Epithelial cell of esophagus (primary cell): ENCODE data around the gene ZSCAN12.
A peak's percentile ranks its signal among the peaks of the same experiment; 100 is the strongest.

Experiments used
- DNase-seq: peaks from one replicate; pipeline ENCODE4 v3.0.0; 2010; ENCODE audit warnings: low read depth
- H3K4me3 ChIP-seq: 2 replicates; pipeline ENCODE4 v1.5.1; 2011; ENCODE audit warnings: mild to moderate bottlenecking, low read length, control low read depth
- CTCF ChIP-seq: IDR thresholded peaks from 2 replicates; pipeline ENCODE4 v1.5.1; 2011; ENCODE audit warnings: low read depth, mild to moderate bottlenecking, low read length, control low read depth, inconsistent platforms; ENCODE audit not compliant: insufficient read depth; ENCODE audit errors: missing control alignments

The ZSCAN12 gene

GRCh38 chr6:28335040-28335563 is 64.4 kb downstream of the ZSCAN12 start:
- no peak for TF ChIP-seq CTCF
- no peak for DNase-seq
- H3K4me3 ChIP-seq = peak overlapping the region; percentile 73

GRCh38 chr6:28334286-28335039 is 65.1 kb downstream of the ZSCAN12 start:
- H3K4me3 ChIP-seq = no peak overlapping the region
- no peak for DNase-seq
- no peak for TF ChIP-seq CTCF

GRCh38 chr6:28333599-28334018 is 65.9 kb downstream of the ZSCAN12 start:
- DNase-seq = no peak
- H3K4me3 ChIP-seq = no peak overlapping the region
- TF ChIP-seq CTCF = no peak

- no peak overlapping the region for H3K4me3 ChIP-seq
- no peak for DNase-seq
- TF ChIP-seq CTCF = no peak
Observed at GRCh38 chr6:28333047-28333446, 66.5 kb downstream of the ZSCAN12 start.

GRCh38 chr6:28330041-28330440 is 69.5 kb downstream of the ZSCAN12 start:
- TF ChIP-seq CTCF = no peak
- H3K4me3 ChIP-seq = no peak overlapping the region
- DNase-seq = no peak
